GM19467 (cell line): ENCODE measurements around the gene IL22RA1.

Experiments used
- ATAC-seq: cut with Tn5 transposase; IDR thresholded peaks from one replicate; pipeline ENCODE4 v1.9.1; 2021; ENCODE audit warnings: mild to moderate bottlenecking, moderate library complexity; ENCODE audit not compliant: unreplicated experiment

IL22RA1 gene

DNA sequence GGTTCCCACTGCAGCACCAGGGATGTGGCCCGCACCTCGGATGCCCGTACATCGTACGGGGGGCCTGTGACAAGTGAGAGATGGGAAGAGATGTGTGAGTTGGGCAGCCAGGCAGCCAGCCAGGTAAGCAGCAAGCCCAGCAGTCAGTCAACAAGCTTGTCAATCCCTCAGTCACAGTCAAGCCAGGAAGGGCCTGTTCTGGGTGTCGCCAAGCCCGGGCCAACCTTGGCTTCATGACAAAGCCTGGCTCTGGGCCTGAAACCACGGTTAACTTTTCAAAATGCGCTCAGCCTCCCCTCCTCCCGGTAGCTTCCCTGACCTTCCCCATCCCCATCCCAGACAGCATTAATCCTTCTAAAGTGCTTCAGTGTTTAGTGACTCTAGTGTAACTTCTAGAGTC, 62.8 kb downstream of the IL22RA1 start:
- no peak for ATAC-seq

- no peak for ATAC-seq
These were observed 65.5 kb downstream of the IL22RA1 start for GRCh38 chr1:24077278-24077978.

DNA sequence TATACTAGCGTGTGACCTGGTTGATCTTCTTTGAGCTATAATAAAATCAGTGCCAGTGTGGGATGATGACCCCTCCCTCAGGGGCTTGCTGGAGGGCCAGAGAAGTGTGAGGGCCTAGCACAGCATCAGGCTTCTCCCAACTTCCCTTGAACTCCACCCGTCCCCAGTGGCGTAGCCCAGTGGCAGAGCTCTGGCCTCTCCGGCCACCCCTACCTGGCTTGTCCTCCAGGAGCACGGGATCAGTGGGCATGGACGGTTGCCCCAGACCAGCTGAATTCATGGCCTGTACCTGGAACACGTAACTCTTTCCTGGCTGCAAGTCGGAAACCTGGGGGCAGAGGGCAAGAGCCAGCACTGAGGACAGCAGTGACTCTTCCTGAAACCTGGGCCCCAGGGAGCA, 67.0 kb downstream of the IL22RA1 start:
- ATAC-seq: no peak

DNA sequence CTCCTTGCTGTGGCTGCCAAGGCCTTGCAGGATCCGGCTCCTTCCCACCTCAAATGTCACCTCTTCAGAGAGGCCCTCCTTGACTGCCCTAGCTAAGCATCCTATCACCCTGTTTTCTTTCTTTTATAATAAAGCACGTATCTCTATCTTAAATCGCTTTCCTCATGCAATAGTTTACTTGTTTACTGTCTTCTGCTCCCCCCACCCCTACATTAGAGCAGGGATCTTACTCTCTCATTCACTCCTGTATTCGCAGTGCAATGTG, 67.4 kb downstream of the IL22RA1 start:
- ATAC-seq: no peak

DNA sequence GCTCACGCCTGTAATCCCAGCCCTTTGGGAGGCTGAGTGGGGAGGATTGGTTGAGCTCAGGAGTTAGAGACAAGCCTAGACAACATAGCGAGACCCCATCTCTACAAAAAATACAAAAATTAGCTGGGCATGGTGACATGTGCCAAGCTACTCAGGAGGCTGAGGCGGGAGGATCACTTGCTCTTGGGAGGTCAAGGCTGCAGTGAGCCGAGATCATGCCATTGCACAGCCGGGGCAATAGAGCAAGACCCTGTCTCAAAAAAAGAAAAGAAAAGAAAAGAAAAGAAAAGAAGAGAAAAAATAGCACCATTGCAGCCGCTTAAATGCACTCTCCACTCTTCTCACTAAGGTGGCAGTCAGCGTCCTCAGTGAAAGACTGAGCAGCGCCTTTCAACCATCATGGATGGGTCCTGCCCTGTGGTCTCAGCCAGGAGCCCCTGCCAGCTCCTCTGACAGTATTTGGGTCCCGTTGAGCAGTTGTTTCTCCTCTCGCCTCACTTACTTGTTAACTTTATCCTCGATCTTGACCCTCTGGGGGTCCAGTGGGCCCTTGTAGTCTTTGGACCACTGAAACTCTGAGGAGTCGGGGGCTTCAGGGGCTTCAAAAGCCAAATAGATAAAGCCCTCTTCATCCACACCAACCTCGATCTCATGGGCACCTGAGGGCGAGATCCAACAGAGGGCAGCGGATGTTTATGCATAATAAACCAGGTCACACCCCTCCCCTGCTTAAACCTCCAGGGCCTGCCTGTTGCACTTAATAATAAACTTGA, 67.9 kb downstream of the IL22RA1 start:
- no peak for ATAC-seq

- no peak for ATAC-seq
These were observed 68.7 kb downstream of the IL22RA1 start for GRCh38 chr1:24074196-24074595.

DNA sequence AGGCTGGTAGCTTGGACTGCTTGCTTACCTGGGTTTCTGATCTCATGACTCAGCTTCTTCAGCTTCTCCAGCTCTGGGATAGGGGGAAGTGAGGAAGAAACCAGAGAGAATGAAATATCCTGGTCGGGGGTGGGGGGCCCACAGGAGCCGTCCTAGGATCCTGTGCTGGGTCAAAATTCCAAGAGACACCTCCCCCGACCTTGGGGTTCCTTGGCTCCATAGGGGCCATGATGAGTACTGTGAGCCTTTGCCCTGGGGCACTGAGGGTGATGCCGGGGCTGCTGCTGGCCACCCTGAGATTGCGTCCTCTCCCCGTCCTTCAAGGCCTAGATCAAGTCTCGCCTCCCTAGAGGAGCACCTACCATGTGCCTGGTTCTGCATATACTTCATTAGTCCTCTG, 71.0 kb downstream of the IL22RA1 start:
- no peak for ATAC-seq

DNA sequence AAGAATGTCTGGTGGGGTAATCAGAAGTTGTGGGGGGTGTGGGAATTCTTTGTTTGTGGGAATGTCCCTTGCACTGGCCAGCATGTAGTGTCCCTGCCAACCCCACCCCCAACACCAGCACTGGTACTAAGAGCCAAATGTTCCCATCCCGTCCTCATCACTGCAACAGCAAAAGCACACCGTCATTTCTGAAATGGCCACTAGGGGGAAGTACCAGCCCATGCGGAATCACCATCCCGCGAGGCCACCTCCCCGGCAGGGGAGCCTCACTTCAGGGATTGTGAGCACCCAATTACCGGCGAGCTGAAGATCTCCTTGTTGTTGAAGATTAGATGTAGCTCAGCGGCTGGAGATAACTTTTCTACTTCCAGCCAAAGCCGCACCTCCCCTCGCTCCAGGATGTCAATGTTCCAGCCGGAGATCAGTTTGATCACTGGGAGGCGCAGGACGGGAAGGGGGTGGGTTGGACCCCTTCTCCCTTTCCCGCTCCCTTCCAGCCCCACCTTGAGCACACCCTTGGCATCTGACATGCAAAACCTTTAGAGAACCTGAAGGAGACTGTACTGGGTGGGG, 72.0 kb downstream of the IL22RA1 start:
- no peak for ATAC-seq

GRCh38 chr1:24069817-24070216, 73.1 kb downstream of the IL22RA1 start:
- ATAC-seq: no peak
